Activated CD4-positive, CD25-positive, alpha-beta regulatory T cell treated with anti-CD3 and anti-CD28 coated beads, Interleukin-2, amount 50 U/mL, for 24 hours (primary cell): Measurements from ENCODE around the gene ATR.
"Not testable (repeated sequence)": the region's sequence is repeated elsewhere in the genome, so short reads cannot be mapped to it uniquely, and the experiment has no call there.

ENCODE experiments used
- ATAC-seq, 2 donors: fragments of 150-1000 bp; cut with Tn5 transposase; one replicate each; pipeline ENCODE4 v1.10.0; 2021; ENCODE audit warnings: mild to moderate bottlenecking in 1 of 2, moderate library complexity in 1 of 2

ATR gene

DNA sequence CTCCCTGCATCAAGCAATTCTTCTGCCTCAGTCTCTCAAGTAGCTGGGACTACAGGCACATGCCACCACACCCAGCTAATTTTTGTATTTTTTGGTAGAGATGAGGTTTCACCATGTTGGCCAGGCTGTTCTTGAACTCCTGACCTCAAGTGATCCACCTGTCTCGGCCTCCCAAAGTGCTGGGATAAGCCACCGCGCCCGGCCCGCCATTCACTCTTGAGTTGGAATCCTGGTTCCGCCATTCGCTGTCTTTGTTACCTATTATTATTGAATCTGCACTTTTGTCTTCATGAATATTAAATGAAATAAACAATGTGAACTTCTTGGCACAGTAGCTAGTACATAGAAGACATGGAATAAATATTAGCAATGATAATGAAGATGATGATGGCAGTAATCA, 13.7 kb upstream of the ATR start:
- not testable (repeated sequence) for ATAC-seq

GRCh38 chr3:142588703-142589102, 10.2 kb upstream of the ATR start:
- ATAC-seq = no peak

- peak; percentile 56 to 60 for ATAC-seq
These were observed 8.4 kb upstream of the ATR start for GRCh38 chr3:142586803-142587406.

DNA sequence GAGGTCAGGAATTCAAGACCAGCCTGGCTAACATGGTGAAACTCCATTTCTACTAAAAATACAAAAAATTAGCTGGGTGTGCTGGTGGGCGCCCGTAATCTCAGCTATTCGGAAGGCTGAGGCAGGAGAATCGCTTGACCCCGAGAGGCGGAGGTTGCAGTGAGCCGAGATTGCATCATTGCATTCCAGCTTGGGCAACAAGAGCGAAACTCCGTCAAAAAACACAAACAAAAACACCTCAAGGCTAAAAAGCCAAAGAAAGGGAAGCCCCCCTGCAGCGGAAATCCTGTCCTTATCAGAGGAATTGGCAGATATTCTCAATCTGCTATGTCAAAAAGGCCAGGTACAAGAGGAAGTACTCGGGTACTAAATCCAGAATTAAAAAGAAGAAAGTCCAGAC, 2.5 kb upstream of the ATR start:
- not testable (repeated sequence) for ATAC-seq

DNA sequence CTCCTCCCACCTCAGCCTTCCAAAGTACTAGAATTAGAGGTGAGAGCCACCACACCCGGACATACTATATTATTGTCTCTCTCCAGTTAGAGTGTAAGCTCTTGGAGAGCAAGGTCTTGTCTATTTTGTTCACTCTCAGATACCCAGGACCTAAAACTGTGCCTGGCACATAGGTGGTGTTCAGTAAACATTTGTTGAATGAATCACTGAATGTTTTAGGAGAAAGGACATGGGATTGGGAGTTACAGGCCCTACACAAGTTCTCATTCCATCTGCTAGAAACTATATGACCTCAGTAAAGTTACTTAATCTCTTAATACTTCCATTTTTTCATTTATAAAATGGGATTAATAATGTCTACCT, 1.5 kb upstream of the ATR start:
- ATAC-seq = no peak

DNA sequence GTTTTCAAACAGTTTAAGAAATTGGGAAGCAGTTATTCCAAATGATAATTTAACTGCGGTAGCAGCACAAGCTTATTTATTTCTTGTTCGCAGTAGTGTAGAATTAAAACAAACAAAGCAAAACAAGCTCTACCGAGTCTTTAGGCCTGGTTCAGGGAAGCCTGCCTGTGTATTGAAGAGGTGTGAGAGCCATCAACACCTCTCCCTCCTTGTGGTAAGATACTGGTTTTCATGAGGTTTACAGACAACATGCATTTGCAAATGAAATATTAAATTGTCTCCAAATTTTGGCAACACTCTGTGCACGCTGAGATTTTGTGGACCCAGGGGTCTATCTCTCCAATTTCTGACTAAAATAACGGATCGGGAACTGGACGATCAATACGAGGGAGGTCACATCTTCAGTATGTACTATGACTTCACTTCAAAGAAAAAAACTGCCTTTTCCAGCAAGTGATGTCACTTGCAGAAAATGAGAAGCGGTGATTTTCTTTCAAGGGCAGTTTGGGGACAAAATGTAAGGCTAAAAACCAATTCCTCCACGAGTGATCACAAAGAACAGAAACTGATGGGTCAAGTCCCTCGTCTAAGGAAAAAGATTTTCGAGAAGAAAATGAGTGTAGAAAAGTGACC, 721 bp downstream of the ATR start:
- no peak for ATAC-seq

DNA sequence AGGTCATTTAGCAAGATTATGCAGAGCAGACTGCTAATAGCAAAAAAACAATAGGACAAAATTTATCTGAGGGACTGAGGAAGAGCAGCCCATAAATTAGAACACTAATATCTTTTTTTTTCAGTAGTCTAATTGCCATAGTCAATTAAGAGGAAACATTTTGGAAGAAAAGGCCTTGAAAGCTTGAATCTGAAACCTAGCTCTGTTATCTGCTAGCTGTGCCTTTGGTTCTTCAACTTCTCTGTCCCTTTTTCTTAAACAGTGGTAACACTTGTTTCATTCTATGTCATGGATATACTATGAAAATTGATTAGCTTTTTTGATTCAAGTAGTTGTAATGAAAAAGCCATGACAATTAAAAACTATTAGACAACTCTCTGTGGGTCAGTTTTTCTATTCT, 1.7 kb downstream of the ATR start:
- ATAC-seq = no peak

DNA sequence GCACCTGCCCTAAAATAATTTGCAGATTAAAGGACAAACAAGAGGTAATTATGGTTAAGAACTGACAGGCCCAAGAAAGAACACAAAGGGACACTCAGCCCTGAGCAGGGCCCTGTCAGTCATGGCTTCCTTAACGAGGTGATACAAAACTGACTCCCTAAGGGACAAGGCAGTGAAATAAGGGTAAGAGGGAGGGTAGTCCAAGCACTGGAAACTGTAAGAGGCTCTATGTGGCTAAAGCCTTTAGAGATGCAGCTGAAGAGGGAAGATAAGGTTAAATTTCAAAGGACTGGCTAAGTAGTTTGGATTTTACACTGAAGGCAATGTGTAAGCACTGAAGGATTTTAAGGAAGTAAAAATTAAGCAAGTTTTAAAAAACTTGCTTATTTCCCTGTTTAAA, 3.9 kb downstream of the ATR start:
- no peak for ATAC-seq

DNA sequence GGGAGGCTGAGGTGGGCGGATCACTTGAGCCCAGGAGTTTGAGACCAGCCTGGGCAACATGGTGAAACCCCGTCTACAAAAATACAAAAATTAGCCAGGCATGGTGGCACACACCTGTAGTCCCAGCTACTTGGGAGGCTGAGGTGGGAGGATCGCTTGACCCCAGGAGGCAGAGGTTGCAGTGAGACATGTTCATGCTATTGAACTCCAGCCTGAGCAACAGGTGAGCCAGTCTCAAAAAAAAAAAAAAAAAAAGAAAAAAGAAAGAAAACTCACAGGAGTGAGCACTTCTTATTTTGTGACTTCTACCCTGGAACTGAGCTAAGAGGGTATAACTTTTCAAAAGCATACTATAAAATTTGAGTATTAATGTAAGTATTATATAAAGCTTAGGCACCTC, 4.3 kb downstream of the ATR start:
- ATAC-seq = not testable (repeated sequence)

GRCh38 chr3:142569422-142569821, 9.1 kb downstream of the ATR start:
- ATAC-seq = not testable (repeated sequence)

DNA sequence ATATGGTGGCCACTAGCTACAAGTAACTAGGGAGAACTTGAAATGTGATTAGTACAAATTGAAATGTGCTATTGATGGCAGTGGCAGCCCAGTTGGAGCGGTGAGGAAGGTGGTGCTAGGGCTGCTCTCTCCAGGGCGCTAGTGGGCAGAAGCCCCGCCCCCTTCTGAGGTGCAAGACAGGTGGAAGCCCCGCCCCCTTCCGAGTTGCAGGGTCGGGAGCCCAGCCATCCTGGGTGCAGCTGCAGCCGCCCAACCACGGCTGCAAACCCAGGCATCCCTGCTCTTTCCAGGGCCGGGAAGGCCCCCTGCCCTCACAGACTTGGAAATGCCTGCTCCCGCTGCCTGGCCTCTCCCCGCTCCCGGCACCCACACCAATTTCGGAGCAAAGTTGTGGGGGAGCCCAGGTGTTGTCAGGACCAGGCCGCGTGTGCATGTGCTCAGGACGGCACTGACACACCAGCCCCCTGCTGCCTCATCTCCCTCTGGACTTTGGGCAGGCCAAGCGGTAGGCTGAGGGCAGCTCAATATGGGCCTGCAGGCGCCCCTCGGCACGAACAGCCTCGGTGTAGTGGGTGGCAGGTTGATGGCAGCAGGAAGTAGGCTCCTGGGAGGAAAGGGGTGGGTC, 10.0 kb downstream of the ATR start:
- ATAC-seq = no peak

- no peak for ATAC-seq
These were observed 12.4 kb downstream of the ATR start for GRCh38 chr3:142566096-142566495.

GRCh38 chr3:142563496-142563997, 15.0 kb downstream of the ATR start:
- no peak for ATAC-seq

GRCh38 chr3:142560118-142560517, 18.4 kb downstream of the ATR start:
- no peak for ATAC-seq

GRCh38 chr3:142553741-142554140, 24.8 kb downstream of the ATR start:
- ATAC-seq = no peak

GRCh38 chr3:142552579-142552978, 26.0 kb downstream of the ATR start:
- not testable (repeated sequence) for ATAC-seq

DNA sequence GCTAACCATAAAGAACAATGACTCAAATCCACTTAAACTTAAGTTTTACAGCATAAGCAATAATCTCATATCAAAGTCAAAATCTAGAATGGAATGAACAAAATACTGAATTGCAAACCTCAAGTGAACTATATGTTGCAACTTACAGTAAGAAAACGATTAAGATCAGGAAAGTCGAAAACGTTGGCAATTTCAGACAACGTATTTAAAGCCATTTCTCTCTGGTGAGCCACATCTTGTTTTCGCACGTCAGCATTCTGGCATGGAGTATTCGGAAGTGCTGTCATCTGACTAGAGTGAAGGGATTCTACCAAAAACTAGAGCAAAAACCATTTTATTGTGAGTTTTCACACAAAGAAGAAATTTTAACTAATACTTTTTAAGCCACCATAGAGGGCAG, 28.5 kb downstream of the ATR start:
- no peak for ATAC-seq

DNA sequence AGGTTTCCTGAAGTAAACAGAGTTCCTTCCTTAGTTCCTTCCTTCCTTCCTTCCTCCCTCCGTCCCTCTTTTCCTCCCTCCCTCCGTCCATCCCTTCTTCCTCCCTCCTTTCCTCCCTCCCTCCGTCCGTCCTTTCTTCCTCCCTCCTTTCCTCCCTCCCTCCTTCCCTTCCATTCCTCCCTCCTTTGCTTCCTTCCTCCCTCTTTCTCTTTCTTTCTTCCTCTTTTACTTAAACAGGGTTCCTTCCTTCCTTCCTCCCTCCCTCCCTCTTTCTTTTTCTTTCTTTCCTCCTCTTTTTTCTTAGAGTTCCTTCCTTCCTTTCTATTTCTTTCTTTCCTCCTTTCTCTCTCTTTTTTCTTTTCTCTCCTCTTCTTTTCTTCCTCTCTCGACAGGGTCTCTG, 35.2 kb downstream of the ATR start:
- ATAC-seq = no peak

DNA sequence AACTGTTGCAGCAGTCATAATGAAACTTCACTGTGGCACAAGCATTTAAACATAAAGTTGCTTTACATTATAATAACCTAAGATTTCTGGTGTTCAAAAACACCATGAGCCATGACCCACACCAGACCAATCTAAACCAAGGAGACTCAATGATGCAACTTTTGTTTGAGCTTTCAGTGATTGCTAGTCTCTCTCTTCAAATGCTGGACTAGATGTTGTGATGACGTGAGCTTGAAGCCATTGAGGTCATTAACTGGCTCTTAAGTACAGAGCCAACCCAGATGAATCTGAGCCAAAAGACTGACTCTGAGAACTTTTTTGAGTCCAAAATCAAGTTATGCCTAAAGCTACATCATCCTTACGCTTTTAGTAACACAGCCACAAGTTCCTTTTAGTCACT, 36.5 kb downstream of the ATR start:
- no peak for ATAC-seq

- no peak for ATAC-seq
These were observed 42.0 kb downstream of the ATR start for GRCh38 chr3:142536519-142536918.

- ATAC-seq = no peak
These were observed 44.0 kb downstream of the ATR start for GRCh38 chr3:142534543-142534942.

DNA sequence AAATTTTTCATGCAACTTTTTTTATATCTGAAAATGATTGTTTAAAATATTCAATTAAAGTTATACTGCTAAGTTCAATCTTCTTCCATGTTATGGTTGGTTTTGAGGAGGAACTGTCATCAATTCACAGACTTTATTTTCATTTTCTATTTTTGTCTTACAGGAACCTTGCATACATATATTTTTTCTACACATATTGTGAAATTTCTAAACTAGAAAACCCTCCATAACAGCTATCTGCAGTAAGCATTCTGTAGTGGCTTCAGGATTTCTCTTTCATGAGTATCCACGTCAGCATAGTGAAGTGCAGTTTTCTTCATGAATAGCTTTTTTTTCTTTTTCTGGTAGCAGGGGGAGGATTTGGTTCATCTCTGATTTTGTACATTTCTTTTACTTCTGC, 48.2 kb downstream of the ATR start:
- ATAC-seq = no peak

DNA sequence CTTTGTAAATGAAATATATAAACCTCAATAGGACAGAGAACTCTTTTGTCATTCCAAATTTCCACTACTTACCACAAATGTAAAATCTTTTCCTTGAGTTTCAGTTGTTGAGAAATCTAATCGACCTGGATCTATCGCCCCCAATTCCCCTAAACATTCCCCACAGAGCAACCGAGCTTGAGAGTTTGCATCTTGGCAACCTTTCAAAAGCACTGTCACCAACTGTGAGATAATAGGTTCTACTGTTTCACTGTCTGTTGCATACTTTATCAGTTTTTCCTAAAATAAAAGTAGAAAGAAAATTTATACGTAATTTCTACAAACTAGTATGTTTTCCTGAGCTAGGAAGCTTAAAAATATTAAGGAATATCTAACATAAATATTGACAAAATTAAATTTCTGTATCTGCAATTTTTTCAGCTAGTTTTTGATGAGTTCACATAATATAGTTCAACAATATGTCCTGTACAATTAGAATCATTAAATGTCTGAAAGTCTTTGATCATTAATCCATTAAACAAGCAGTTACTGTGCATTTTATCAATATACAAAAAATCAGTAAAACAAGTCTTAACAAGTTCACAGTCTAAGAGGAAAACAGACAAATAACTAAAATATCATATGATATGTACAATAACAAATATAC, 54.5 kb downstream of the ATR start:
- no peak for ATAC-seq

- no peak for ATAC-seq
These were observed 69.5 kb downstream of the ATR start for GRCh38 chr3:142509079-142509478.
